Activated CD8-positive, alpha-beta memory T cell treated with anti-CD3 and anti-CD28 coated beads for 1 hour (primary cell): ENCODE measurements around the gene PARD3.

Experiments used
- DNase-seq, 2 donors: peaks; one replicate each; pipeline ENCODE4 v3.0.0-alpha.2; 2020; ENCODE audit warnings: low read depth in 1 of 2; ENCODE audit errors: extremely low read depth in 1 of 2

The PARD3 gene

GRCh38 chr10:34593374-34593890 lies 221.7 kb downstream of the PARD3 start:
- DNase-seq = no peak

DNA sequence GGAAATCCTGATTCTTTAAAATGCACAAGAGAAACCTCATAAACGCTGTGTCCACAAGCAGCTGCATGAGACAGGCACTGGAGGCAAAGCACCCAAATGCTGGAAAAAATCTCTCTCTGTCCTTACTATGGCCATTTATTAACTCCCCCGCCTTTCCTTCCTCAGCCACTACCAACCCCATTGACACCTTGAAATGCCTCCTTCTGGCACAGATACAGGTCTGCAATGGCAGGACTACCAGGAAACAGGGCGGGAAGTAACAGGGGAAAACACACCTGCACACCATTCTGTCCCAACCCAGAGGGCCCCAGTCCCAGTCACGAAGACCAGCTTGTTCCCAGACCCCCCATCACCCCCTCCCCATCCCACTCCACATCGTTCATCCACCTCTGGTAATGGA lies 224.3 kb downstream of the PARD3 start:
- no peak for DNase-seq

- no peak for DNase-seq
These were observed 225.8 kb downstream of the PARD3 start for GRCh38 chr10:34589275-34589674.

GRCh38 chr10:34587680-34588019 lies 227.4 kb downstream of the PARD3 start:
- DNase-seq = no peak

DNA sequence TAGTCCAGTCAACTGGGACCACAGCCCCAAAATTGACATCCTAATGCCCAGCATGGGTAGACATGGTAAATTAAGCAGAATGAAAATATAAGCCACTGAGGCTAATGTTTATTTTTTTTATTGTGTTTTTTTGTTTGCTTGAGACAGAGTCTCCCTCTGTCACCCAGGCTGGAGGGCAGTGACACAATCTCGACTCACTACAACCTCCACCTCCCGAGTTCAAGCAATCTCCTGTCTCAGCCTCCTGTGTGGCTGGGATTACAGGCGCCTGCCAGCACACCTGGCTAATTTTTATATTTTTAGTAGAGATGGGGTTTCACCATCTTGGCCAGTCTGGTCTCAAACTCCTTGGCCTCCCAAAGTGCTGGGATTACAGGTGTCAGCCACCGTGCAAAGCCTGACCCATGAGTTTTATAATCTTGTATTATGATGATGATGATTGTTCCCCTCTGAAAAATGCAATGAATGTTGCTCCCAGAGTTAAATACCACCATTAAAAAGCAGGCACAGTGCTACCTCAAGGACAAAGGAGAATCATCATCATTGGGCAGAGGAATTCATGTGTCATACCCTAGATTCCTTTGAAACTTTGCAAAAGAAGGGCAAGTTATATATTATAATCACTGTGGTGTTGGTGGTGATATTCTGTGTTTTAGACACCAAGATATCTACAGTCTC lies 228.0 kb downstream of the PARD3 start:
- DNase-seq = no peak

GRCh38 chr10:34585422-34586112 lies 229.5 kb downstream of the PARD3 start:
- no peak for DNase-seq

DNA sequence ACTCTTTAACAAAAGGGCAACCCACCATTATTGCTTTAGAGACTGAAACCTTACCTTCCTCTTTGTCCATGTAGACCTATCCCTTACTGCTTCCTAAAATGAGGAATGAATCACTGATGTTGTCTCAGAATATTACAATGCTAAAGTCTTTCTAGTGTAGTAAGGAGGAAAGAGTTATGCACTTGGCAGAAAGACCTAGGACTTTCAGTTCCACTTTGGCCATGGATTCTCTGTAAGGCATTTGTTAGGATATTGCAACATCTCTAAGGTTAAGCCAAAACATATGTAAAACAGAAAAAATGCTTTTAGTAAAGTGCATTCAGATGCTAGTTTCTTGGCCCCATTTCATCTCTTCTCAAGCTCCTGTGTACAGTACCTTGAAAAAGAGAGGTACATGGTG lies 230.9 kb downstream of the PARD3 start:
- no peak for DNase-seq

DNA sequence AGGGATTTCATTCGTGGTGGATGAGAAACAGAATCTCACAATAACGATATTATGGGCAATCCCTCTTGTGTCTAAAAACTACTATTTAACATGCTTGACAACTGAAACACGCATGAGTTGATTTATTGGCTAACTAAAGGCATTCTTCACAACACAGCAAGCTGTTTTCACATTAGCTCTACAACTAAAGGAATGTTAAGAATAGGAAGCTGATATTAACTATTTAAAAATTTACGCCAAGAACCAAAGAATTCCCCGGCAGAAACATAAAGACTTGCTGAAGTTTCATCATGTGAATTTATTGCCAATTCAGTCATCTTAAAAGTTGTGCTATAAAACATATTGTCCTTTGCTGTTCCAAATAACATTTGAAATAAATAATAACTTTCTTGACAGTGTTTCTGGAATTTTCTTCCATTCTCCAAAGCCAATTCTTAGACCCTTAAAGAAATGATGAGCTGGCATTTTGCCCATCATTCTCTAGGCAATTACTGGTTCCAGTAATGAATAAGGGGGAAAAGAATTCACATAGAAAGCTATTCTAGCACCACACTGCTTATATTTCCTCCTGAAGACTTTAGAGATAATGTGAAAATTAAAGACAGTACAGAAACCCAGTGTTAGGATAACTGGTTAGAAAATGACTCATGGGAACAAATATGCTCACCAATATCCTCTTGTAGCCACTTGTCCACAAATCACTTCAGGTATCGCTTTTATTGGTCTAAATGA lies 233.1 kb downstream of the PARD3 start:
- no peak for DNase-seq

- no peak for DNase-seq
These were observed 234.5 kb downstream of the PARD3 start for GRCh38 chr10:34580643-34581042.

GRCh38 chr10:34580214-34580613 lies 234.9 kb downstream of the PARD3 start:
- DNase-seq = no peak

DNA sequence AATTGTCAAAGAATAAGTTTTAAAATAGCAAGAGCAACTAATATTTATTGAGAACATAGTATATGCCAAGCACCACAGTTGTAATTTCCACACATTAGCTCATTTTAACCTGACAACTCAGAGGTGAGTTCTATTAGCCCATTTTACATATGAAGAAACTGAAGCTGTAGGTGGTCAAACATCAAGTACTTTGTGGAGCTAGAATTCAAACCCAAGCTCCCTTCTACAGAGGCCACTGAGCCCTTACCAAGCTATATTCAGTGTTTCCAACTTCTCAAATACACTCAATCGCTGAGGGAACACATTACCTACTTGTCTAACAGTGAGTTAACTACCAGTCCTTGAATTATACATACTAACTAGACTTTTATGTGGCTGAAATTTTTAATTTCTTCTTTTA lies 236.6 kb downstream of the PARD3 start:
- no peak for DNase-seq

DNA sequence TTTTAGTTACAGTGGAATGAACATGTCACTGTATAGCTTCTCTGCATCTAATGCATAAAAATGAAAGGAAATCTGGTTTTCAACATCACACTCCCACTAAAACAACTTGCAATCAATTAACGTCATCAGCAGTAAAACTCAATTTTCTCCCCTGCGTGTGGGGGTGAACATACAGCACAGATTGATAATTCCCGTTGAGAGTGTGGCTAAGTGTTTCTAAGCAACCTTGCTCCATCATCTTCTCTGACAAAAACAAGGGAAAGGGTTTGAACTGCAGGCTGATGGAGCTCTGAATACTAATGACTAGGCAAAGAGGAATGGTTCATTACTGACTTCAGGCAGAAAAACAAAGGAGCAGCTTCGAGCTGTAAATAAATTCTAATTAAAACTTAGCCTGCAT lies 238.3 kb downstream of the PARD3 start:
- no peak for DNase-seq

DNA sequence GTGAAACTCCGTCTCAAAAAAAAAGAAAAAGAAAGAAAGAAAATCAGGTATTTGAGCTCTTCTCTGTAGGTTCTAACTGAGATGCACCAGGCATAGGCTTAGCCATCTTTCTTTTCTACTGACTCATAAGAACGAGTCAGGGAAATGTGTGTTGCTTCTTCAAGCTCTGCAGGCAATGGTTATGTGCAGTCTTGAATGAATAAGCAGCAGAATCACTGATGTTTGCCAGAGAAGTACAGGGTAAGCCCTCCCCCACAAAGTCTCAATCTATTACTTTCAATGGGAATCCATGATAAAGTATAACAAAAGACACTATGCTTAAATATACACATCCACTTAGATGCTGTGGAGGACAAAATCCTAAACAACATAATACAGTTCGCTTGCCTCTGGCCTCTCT lies 239.2 kb downstream of the PARD3 start:
- no peak for DNase-seq

DNA sequence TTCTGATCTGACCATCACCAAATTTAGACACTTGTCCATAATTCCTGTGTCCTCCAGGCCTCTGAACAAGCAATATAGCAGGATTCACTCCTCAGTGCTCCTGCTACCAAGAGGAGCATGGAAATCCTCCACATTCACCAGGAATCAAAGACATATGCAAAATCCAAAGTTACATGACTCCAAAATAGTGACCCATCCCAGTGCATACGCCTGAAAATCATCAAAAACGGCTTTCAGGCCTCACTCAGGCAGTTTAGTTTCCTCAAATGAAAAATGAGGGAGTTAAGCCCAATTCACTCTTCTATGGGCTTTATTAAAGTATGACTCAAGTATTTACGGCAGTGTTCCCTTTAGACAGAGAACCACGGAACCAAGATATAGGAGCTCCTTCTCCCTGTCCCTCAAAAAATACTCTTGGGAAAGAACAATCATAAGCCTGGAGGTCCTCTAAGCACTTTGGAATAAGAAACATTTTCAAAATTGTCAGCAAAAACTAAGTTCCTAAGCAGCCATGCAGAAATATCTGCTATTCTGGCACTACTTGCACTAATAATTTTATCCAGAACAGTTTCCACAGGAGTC lies 240.7 kb downstream of the PARD3 start:
- DNase-seq = no peak

- DNase-seq = no peak
These were observed 244.2 kb downstream of the PARD3 start for GRCh38 chr10:34570887-34571286.

GRCh38 chr10:34567659-34568253 lies 247.3 kb downstream of the PARD3 start:
- DNase-seq = no peak

DNA sequence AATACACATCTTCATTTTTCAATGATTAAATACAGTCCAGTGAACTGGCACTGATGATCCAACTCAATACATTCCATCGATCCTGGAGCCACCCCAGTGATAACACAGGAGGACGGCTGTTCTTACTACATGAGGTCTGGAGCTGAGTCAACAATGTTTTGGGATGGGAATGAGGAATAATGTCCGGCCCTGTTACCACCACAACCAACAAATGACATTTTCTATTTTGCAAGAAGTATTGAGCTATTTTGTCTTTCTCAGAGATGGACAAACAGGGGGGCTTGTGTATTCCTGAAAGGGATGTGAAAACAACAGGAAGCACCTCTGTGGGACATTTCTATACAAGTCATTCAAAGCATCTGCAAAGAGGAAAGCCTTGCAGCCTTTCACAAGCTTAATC lies 249.2 kb downstream of the PARD3 start:
- no peak for DNase-seq

DNA sequence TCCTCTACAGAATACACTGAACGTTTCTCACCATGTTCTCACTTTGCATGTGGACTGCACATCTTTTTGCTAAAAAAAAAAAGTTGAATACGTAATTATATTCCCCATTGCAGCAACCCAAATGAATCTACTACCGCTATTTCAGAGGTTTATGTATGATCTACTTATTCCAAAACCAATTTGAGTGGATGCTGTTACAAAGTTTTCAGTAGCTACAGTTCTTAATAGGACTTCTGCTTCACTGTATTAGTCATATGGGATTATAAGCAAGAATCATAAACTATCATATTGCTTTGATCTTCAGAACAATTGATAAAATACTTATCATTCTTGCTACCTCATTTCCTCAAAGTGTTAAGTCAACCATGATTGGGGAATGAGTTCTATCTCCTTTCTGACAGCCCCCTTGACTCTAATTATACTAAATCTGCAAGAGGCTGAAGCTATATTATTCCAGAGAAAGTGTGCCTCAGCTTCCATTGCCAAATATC lies 257.0 kb downstream of the PARD3 start:
- no peak for DNase-seq

- DNase-seq = no peak
These were observed 257.9 kb downstream of the PARD3 start for GRCh38 chr10:34557173-34557572.

DNA sequence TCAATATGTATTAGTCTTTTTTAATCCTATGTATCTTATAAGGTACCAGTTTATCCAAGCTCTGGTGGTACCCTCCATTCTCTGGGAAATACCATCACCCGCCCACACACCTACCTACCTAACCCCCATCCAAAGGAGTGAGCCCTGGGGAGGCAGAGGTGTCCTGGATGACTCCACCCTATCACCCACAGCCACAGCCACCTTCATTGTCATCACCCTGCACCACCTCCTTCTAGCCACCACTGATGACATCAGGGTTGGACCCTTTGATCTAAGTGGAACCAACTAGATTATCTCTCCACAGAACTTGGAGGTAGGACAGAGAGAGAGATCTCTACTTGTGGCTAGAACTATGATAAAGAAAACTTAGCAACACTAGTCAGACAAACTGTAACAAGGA lies 259.4 kb downstream of the PARD3 start:
- no peak for DNase-seq

GRCh38 chr10:34553747-34554146 lies 261.3 kb downstream of the PARD3 start:
- no peak for DNase-seq
